ENCODE results near the gene MGAT4A. TPM values are rescaled to one million over a fixed set of nuclear protein-coding genes. Genes with fewer than 3 reads are reported as not detected.
"Not testable (repeated sequence)": the region's sequence is repeated elsewhere in the genome, so short reads cannot be mapped to it uniquely, and the experiment has no call there.

MGAT4A gene
- total RNA-seq, 4 donors from 2014 or later = 6.4 to 13.8 (median 11.7) TPM

- Histone ChIP-seq H3K27me3 (no peaks in the 10 kb centered on the region), H3K4me3 (no peak overlapping the region), H3K27ac (no peak overlapping the region), H3K36me3 (peaks cover 3% of the 10 kb centered on the region), H3K9me3 (no peaks in the 10 kb centered on the region), H3K4me1 (no peaks in the 10 kb centered on the region)
- no peak for DNase-seq (ENCODE audit: low spot score in 2 of 2)
- TF ChIP-seq EP300 (IDR thresholded peaks at IDR 0.05) = no peak
- no peak for TF ChIP-seq POLR2A (IDR thresholded peaks at IDR 0.05)
- TF ChIP-seq CTCF (IDR thresholded peaks at IDR 0.05) = no peak
- no peak for TF ChIP-seq POLR2AphosphoS5 (IDR thresholded peaks at IDR 0.05)
- 92% methylated on average over 3 of the region's 3 CpGs for WGBS
Observed at GRCh38 chr2:98665677-98666076, 65.3 kb downstream of the MGAT4A start.

- TF ChIP-seq POLR2AphosphoS5 (IDR thresholded peaks at IDR 0.05) (no peak), CTCF (IDR thresholded peaks at IDR 0.05) (no peak), POLR2A (IDR thresholded peaks at IDR 0.05) (no peak), EP300 (IDR thresholded peaks at IDR 0.05) (no peak)
- Histone ChIP-seq H3K4me1 (no peaks in the 10 kb centered on the region), H3K4me3 (no peak overlapping the region), H3K9me3 (no peaks in the 10 kb centered on the region), H3K27me3 (no peaks in the 10 kb centered on the region), H3K36me3 (peaks cover 3% of the 10 kb centered on the region), H3K27ac (no peak overlapping the region)
- WGBS = 74% methylated on average over 3 of the region's 3 CpGs
- DNase-seq (ENCODE audit: low spot score in 2 of 2) = no peak
Observed at GRCh38 chr2:98664323-98664722, 66.6 kb downstream of the MGAT4A start.

GRCh38 chr2:98663511-98664090 is 67.3 kb downstream of the MGAT4A start:
- no peak for TF ChIP-seq EP300 (IDR thresholded peaks at IDR 0.05)
- no peak for TF ChIP-seq CTCF (IDR thresholded peaks at IDR 0.05)
- TF ChIP-seq POLR2A (IDR thresholded peaks at IDR 0.05) = no peak
- no peaks in the 10 kb centered on the region for H3K4me1 ChIP-seq
- no peaks in the 10 kb centered on the region for H3K27me3 ChIP-seq
- H3K9me3 ChIP-seq = no peaks in the 10 kb centered on the region
- no peak for DNase-seq (ENCODE audit: low spot score in 2 of 2)
- 88% methylated on average over 12 of the region's 12 CpGs for WGBS
- H3K27ac ChIP-seq = no peak overlapping the region
- no peak overlapping the region for H3K4me3 ChIP-seq
- H3K36me3 ChIP-seq = peaks cover 3% of the 10 kb centered on the region

GRCh38 chr2:98659491-98659840 is 71.5 kb downstream of the MGAT4A start:
- H3K4me3 ChIP-seq; H3K9me3 ChIP-seq; H3K4me1 ChIP-seq; H3K36me3 ChIP-seq; H3K27ac ChIP-seq; H3K27me3 ChIP-seq; DNase-seq (ENCODE audit: low spot score in 2 of 2): not testable (repeated sequence)
- WGBS = 94% methylated on average over 3 of the region's 3 CpGs

GRCh38 chr2:98658816-98659490 is 72.0 kb downstream of the MGAT4A start:
- H3K4me3 ChIP-seq = no peak overlapping the region
- 85% methylated on average over 4 of the region's 4 CpGs for WGBS
- TF ChIP-seq CTCF (IDR thresholded peaks at IDR 0.05) (no peak), POLR2A (IDR thresholded peaks at IDR 0.05) (no peak), EP300 (IDR thresholded peaks at IDR 0.05) (no peak), POLR2AphosphoS5 (IDR thresholded peaks at IDR 0.05) (no peak)
- H3K36me3 ChIP-seq = peaks cover 3% of the 10 kb centered on the region
- DNase-seq (ENCODE audit: low spot score in 2 of 2) = no peak
- H3K27me3 ChIP-seq = no peaks in the 10 kb centered on the region
- H3K4me1 ChIP-seq = no peaks in the 10 kb centered on the region
- no peak overlapping the region for H3K27ac ChIP-seq
- no peaks in the 10 kb centered on the region for H3K9me3 ChIP-seq

GRCh38 chr2:98656800-98657199 is 74.1 kb downstream of the MGAT4A start:
- no peak for DNase-seq (ENCODE audit: low spot score in 2 of 2)
- no peak overlapping the region for H3K4me3 ChIP-seq
- no peaks in the 10 kb centered on the region for H3K27me3 ChIP-seq
- H3K27ac ChIP-seq = no peak overlapping the region
- no peaks in the 10 kb centered on the region for H3K9me3 ChIP-seq
- 78% methylated on average over 4 of the region's 4 CpGs for WGBS
- no peak for TF ChIP-seq EP300 (IDR thresholded peaks at IDR 0.05)
- no peak for TF ChIP-seq POLR2AphosphoS5 (IDR thresholded peaks at IDR 0.05)
- TF ChIP-seq CTCF (IDR thresholded peaks at IDR 0.05) = no peak
- TF ChIP-seq POLR2A (IDR thresholded peaks at IDR 0.05) = no peak
- no peaks in the 10 kb centered on the region for H3K36me3 ChIP-seq
- no peaks in the 10 kb centered on the region for H3K4me1 ChIP-seq

All from suprapubic skin (tissue), 4 donors.